ENCODE data around the gene LMX1B.

The LMX1B gene

GRCh38 chr9:126641118-126641851, 27.6 kb downstream of the LMX1B start:
- TF ChIP-seq CTCF (IDR thresholded peaks at IDR 0.05) = no peak
- Histone ChIP-seq H3K4me3 (no peak overlapping the region), H3K27ac (no peak overlapping the region)
- DNase-seq (ENCODE audit: low spot score) = no peak

DNA sequence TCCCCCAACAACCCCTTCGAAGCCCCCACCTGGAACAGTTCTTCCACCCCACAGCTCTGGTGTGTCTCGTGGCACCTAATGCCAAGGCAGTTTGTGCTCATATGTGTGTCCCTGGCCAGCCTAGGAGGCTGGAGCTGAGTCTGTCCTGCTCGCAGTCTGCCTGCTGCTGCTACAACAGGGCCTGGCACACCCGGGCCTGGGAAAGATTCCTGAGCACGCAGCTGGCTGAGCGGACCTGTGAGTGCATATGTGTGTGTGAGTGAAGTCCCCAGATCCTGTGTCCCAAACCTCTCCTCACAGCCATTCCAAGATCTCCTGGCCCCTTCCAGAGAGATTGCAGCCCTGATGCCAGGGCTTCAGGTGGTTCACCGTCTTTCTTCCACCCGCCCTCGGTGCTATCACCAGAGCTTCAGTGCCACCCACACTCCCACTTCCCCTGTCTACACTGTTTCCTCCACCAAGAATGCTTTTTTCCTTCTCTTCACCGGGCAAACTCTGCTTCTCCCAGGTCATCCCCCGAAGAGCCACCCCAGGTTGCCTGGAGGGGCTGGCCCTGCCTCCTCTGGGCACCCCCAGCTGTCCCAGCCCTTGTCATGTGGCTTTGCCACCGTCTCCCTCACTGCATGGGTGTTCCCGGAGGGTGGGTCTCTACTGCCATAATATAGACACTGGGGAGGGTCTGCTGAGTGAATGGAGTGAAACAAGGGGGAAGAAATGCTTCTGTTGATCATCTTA, 28.4 kb downstream of the LMX1B start:
- no peak for TF ChIP-seq CTCF (IDR thresholded peaks at IDR 0.05)
- no peak for DNase-seq (ENCODE audit: low spot score)
- Histone ChIP-seq H3K27ac (no peak overlapping the region), H3K4me3 (no peak overlapping the region)

- no peak overlapping the region for H3K4me3 ChIP-seq
- DNase-seq (ENCODE audit: low spot score) = no peak
- no peak overlapping the region for H3K27ac ChIP-seq
- no peak for TF ChIP-seq CTCF (IDR thresholded peaks at IDR 0.05)
These were observed 29.1 kb downstream of the LMX1B start for GRCh38 chr9:126642839-126643238.

- no peak for DNase-seq (ENCODE audit: low spot score)
- Histone ChIP-seq H3K4me3 (no peak overlapping the region), H3K27ac (no peak overlapping the region)
- TF ChIP-seq CTCF (IDR thresholded peaks at IDR 0.05) = no peak
These were observed 30.3 kb downstream of the LMX1B start for GRCh38 chr9:126643945-126644527.

DNA sequence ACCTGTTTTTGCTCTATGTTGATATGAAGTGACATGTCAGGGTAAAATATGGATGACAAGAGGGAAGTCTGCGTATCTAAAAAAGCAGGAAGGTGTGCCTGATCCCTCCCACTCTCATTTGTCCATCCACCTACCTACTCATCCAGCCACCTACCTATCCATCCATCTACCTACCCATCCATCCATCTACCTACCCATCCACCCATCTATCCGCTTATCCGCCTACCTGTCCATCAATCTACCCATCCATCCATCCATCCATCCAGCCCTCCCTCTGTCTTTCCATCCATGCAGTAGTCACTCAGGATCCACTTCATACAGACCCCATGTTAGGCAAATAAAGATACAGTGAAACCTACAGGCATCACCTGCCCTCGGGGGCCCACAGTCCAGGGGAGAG, 32.4 kb downstream of the LMX1B start:
- no peak overlapping the region for H3K27ac ChIP-seq
- no peak overlapping the region for H3K4me3 ChIP-seq
- TF ChIP-seq CTCF (IDR thresholded peaks at IDR 0.05) = no peak
- no peak for DNase-seq (ENCODE audit: low spot score)

DNA sequence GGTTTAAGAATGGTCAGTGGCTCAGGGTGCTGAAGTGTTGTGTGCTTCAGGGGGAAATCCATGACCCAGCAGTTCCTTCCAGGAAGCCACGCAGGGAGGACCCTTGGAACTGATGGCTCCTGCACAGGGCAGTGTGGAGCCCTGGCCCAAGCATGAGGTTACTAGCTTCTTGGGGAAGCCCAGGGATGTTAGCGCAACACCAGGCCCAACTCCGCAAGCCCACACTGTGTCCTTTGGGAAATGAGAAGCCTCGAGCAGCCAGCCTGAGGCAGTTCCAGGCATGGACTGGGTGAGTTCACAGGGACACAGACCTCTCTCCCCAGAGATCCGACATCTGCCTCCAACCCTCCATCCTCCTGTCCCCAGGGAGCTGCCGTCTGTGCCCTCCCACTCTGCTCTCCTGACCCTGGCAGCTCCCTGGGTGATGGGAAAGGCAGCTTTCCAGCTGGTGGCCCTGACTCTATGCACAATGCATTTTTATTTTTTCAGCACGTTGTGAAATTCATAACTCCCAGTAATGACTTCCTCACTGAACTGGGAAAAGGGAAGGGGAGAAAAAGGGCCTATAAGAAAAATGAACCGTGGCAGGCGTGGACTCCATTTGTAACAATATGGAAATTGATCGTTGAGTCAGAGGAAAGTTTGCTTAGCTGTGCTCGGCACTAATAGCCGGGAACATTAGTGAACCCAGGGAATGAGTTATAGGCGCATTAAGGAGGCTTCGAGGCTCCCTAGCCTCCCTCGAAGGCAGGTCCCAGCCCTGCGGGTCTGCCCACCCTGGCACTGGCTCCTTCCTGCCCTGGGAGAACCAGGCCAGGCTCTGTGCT, 34.1 kb downstream of the LMX1B start:
- no peak for DNase-seq (ENCODE audit: low spot score)
- no peak for TF ChIP-seq CTCF (IDR thresholded peaks at IDR 0.05)
- Histone ChIP-seq H3K27ac (no peak overlapping the region), H3K4me3 (no peak overlapping the region)
